ENCODE measurements around the gene ETV3. TPM values are rescaled to one million over a fixed set of nuclear protein-coding genes. Genes with fewer than 3 reads are reported as not detected.

The ETV3 gene
- polyA plus RNA-seq, 3 donors, result 25.1 to 28.2 (median 25.4) TPM

- DNase-seq (ENCODE audit: extremely low read depth in 1 of 11, low read depth in 9 of 11, low spot score in 4 of 11), result no peak
These were observed 6.9 kb downstream of the ETV3 start for GRCh38 chr1:157131281-157131680.

GRCh38 chr1:157124855-157125254 lies 13.3 kb downstream of the ETV3 start:
- DNase-seq (ENCODE audit: extremely low read depth in 1 of 11, low read depth in 9 of 11, low spot score in 4 of 11), result no peak

GRCh38 chr1:157119448-157119847 lies 18.7 kb downstream of the ETV3 start:
- no peak for DNase-seq (ENCODE audit: extremely low read depth in 1 of 11, low read depth in 9 of 11, low spot score in 4 of 11)

- no peak for DNase-seq (ENCODE audit: extremely low read depth in 1 of 11, low read depth in 9 of 11, low spot score in 4 of 11)
These were observed 19.2 kb downstream of the ETV3 start for GRCh38 chr1:157119008-157119407.

- DNase-seq (ENCODE audit: extremely low read depth in 1 of 11, low read depth in 9 of 11, low spot score in 4 of 11), result no peak
These were observed 20.6 kb downstream of the ETV3 start for GRCh38 chr1:157117527-157118057.

GRCh38 chr1:157116737-157117103 lies 21.5 kb downstream of the ETV3 start:
- no peak for DNase-seq (ENCODE audit: extremely low read depth in 1 of 11, low read depth in 9 of 11, low spot score in 4 of 11)

GRCh38 chr1:157115851-157116736 lies 22.1 kb downstream of the ETV3 start:
- DNase-seq (ENCODE audit: extremely low read depth in 1 of 11, low read depth in 9 of 11, low spot score in 4 of 11), result no peak

GRCh38 chr1:157115429-157115838 lies 22.8 kb downstream of the ETV3 start:
- no peak for DNase-seq (ENCODE audit: extremely low read depth in 1 of 11, low read depth in 9 of 11, low spot score in 4 of 11)

- no peak for DNase-seq (ENCODE audit: extremely low read depth in 1 of 11, low read depth in 9 of 11, low spot score in 4 of 11)
These were observed 23.7 kb downstream of the ETV3 start for GRCh38 chr1:157114183-157115121.

- no peak for DNase-seq (ENCODE audit: extremely low read depth in 1 of 11, low read depth in 9 of 11, low spot score in 4 of 11)
These were observed 24.6 kb downstream of the ETV3 start for GRCh38 chr1:157113631-157114030.

- no peak for DNase-seq (ENCODE audit: extremely low read depth in 1 of 11, low read depth in 9 of 11, low spot score in 4 of 11)
These were observed 25.1 kb downstream of the ETV3 start for GRCh38 chr1:157113106-157113505.

GRCh38 chr1:157112186-157112867 lies 25.9 kb downstream of the ETV3 start:
- DNase-seq (ENCODE audit: extremely low read depth in 1 of 11, low read depth in 9 of 11, low spot score in 4 of 11), result no peak

GRCh38 chr1:157111396-157112165 lies 26.6 kb downstream of the ETV3 start:
- DNase-seq (ENCODE audit: extremely low read depth in 1 of 11, low read depth in 9 of 11, low spot score in 4 of 11), result no peak

GRCh38 chr1:157110686-157111085 lies 27.5 kb downstream of the ETV3 start:
- DNase-seq (ENCODE audit: extremely low read depth in 1 of 11, low read depth in 9 of 11, low spot score in 4 of 11), result no peak

- DNase-seq (ENCODE audit: extremely low read depth in 1 of 11, low read depth in 9 of 11, low spot score in 4 of 11), result no peak
These were observed 28.2 kb downstream of the ETV3 start for GRCh38 chr1:157110003-157110402.

GRCh38 chr1:157108448-157108847 lies 29.7 kb downstream of the ETV3 start:
- DNase-seq (ENCODE audit: extremely low read depth in 1 of 11, low read depth in 9 of 11, low spot score in 4 of 11), result no peak

GRCh38 chr1:157107702-157108101 lies 30.5 kb downstream of the ETV3 start:
- DNase-seq (ENCODE audit: extremely low read depth in 1 of 11, low read depth in 9 of 11, low spot score in 4 of 11), result no peak

- DNase-seq (ENCODE audit: extremely low read depth in 1 of 11, low read depth in 9 of 11, low spot score in 4 of 11), result no peak
These were observed 31.4 kb downstream of the ETV3 start for GRCh38 chr1:157106813-157107189.
